Activated T-cell treated with anti-CD3 and anti-CD28 coated beads, Interleukin-2, amount 50 U/mL, for 24 hours (primary cell): Measurements from ENCODE around the gene KIF4A.

Source experiments
- DNase-seq: peaks from one replicate; pipeline ENCODE4 v3.0.0-alpha.2; 2020
- H3K27ac Mint-ChIP-seq: 2 replicates; pipeline ENCODE4 v1.8.0; 2020; ENCODE audit warnings: mild to moderate bottlenecking, mixed read lengths
- H3K27me3 Mint-ChIP-seq: 2 replicates; pipeline ENCODE4 v1.8.0; 2020; ENCODE audit warnings: mixed read lengths
- H3K36me3 Mint-ChIP-seq: 2 replicates; pipeline ENCODE4 v1.8.0; 2020; ENCODE audit warnings: low read depth, mixed read lengths
- H3K4me1 Mint-ChIP-seq: 2 replicates; pipeline ENCODE4 v1.8.0; 2020; ENCODE audit warnings: low read depth, mixed read lengths
- H3K4me3 Mint-ChIP-seq: 2 replicates; pipeline ENCODE4 v1.8.0; 2020; ENCODE audit warnings: mild to moderate bottlenecking, moderate library complexity, mixed read lengths
- H3K9me3 Mint-ChIP-seq: 2 replicates; pipeline ENCODE4 v1.8.0; 2020; ENCODE audit warnings: mixed read lengths

Gene KIF4A

DNA sequence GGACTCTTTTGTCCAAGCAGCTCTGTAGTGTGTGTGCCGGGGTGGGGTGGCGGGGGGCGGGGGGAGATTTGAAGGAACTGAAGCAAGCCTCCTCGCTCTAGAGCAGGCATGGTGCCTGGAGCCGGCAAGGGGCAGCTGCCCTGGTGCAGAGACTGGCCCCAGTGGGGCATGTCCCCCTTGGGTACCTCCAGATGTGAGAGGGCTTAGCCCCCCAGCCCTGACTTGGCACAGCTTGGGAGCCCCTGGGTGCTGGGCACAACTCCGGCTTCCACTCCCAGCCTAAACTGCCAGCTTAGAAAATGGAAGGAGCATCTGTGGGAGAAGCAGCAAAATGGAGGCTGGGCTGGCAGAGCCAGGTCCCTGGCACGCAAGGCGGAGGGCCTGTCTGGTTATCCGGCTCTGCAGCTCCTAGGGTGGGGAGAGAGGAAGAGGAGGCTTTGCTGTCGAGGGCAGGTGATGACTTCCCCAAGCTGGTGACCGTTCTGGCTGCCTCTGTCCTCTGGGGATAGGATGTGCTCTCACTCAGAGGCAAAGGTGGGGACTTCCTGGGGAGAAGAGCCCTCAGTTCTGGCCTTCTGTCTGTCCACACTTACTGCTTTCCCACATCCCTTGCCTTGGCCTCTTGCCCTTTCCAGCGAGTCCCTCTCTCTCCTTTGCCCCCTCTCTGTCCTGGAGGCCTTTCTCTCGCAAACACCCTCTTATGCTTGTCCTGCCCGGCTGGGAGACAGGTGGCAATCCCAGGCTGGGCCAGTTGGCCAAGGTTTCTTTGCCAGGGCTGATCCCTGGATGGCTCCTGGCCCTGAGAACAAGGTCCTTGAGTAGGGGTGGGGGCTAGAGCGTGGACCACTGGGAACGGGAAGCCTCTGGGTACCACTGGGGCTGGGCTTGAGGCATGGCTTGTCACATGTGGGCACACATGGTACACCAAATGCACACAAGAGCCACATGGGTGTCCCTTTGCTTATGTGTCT is 156.8 kb downstream of the KIF4A start:
- no peaks in the 10 kb centered on the region for H3K9me3 Mint-ChIP-seq
- H3K4me3 Mint-ChIP-seq: no peak overlapping the region
- no peak overlapping the region for H3K27ac Mint-ChIP-seq

DNA sequence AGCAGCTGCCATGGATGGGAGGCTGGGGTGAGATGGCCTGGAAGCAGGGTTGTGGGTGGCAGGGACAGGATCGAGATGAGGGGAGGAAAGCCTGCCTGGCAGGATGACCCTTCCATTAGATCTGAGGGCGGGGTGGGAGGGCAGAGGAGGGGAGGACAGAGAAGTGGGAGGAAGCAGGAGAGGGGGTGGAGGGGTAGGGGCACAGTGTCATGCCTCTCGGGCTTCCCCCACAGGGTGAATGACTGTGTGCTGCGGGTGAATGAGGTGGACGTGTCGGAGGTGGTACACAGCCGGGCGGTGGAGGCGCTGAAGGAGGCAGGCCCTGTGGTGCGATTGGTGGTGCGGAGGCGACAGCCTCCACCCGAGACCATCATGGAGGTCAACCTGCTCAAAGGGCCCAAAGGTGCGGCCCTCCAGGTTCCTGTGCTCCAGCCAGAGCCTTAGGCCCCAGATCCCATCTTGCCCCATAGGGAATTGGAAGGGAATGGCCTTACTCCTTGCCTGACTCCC is 159.6 kb downstream of the KIF4A start:
- no peak for DNase-seq
- Mint-ChIP-seq H3K9me3 (no peaks in the 10 kb centered on the region), H3K36me3 (no peaks in the 10 kb centered on the region), H3K4me3 (no peak overlapping the region), H3K27me3 (peaks cover 55% of the 10 kb centered on the region), H3K4me1 (peaks cover 22% of the 10 kb centered on the region), H3K27ac (no peak overlapping the region)

More for the DNA sequence above, 156.8 kb downstream of the KIF4A start:
- Mint-ChIP-seq H3K36me3 (no peaks in the 10 kb centered on the region), H3K4me1 (peaks cover under 1% of the 10 kb centered on the region), H3K27me3 (peaks cover 58% of the 10 kb centered on the region)
- no peak for DNase-seq

GRCh38 chrX:70452143-70452733 is 162.3 kb downstream of the KIF4A start:
- H3K36me3 Mint-ChIP-seq: no peaks in the 10 kb centered on the region
- peaks cover 40% of the 10 kb centered on the region for H3K4me1 Mint-ChIP-seq
- H3K9me3 Mint-ChIP-seq: no peaks in the 10 kb centered on the region
- H3K4me3 Mint-ChIP-seq: peak overlapping the region; percentile 77
- peak; percentile 74 for DNase-seq
- H3K27ac Mint-ChIP-seq: peak overlapping the region; percentile 82
- peaks cover 51% of the 10 kb centered on the region for H3K27me3 Mint-ChIP-seq

- Mint-ChIP-seq H3K4me3 (peak overlapping the region; percentile 77), H3K4me1 (peaks cover 40% of the 10 kb centered on the region), H3K27ac (peak overlapping the region; percentile 62), H3K9me3 (no peaks in the 10 kb centered on the region), H3K36me3 (no peaks in the 10 kb centered on the region), H3K27me3 (peaks cover 49% of the 10 kb centered on the region)
- DNase-seq: no peak
Measured at GRCh38 chrX:70453024-70453618, 163.2 kb downstream of the KIF4A start.

GRCh38 chrX:70454441-70455365 is 164.8 kb downstream of the KIF4A start:
- Mint-ChIP-seq H3K27ac (peak overlapping the region; percentile 93), H3K36me3 (no peaks in the 10 kb centered on the region)

GRCh38 chrX:70455366-70456202 is 165.7 kb downstream of the KIF4A start:
- Mint-ChIP-seq H3K4me1 (peaks cover 40% of the 10 kb centered on the region), H3K36me3 (peaks cover 3% of the 10 kb centered on the region), H3K27me3 (peaks cover 46% of the 10 kb centered on the region), H3K4me3 (peak overlapping the region; percentile 80), H3K9me3 (no peaks in the 10 kb centered on the region), H3K27ac (peak overlapping the region; percentile 93)
- DNase-seq: no peak

More at GRCh38 chrX:70454441-70455365, 164.8 kb downstream of the KIF4A start:
- Mint-ChIP-seq H3K9me3 (no peaks in the 10 kb centered on the region), H3K4me1 (peaks cover 40% of the 10 kb centered on the region), H3K4me3 (peak overlapping the region; percentile 80), H3K27me3 (peaks cover 49% of the 10 kb centered on the region)
- peak; percentile 77 for DNase-seq

- peaks cover 40% of the 10 kb centered on the region for H3K4me1 Mint-ChIP-seq
- no peak for DNase-seq
- H3K27ac Mint-ChIP-seq: peak overlapping the region; percentile 93
- peaks cover 42% of the 10 kb centered on the region for H3K27me3 Mint-ChIP-seq
- H3K4me3 Mint-ChIP-seq: peak overlapping the region; percentile 80
- peaks cover 3% of the 10 kb centered on the region for H3K36me3 Mint-ChIP-seq
- no peaks in the 10 kb centered on the region for H3K9me3 Mint-ChIP-seq
Measured at GRCh38 chrX:70456256-70456655, 166.4 kb downstream of the KIF4A start.

- Mint-ChIP-seq H3K27ac (no peak overlapping the region), H3K4me1 (peaks cover 10% of the 10 kb centered on the region), H3K9me3 (no peaks in the 10 kb centered on the region), H3K4me3 (no peak overlapping the region), H3K36me3 (peaks cover 3% of the 10 kb centered on the region), H3K27me3 (peaks cover 7% of the 10 kb centered on the region)
- DNase-seq: no peak
Measured at GRCh38 chrX:70461026-70461425, 171.1 kb downstream of the KIF4A start.

DNA sequence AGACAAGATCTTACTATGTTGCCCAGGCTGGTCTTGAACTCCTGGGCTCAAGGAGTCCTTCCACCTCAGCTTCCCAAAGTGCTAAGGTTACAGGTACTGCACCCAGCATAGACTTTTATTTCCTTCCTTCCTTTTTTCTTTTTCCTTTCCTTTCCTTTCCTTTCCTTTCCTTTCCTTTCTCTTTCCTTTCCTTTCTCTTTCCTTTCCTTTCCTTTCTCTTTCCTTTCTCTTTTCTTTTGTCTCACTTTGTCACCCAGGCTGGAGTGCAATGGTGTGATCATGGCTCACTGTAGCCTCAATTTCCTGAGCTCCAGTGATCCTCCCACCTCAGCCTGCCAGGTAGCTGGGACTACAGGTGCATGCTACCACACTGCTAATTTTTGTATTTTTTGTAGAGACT is 174.1 kb downstream of the KIF4A start:
- no peaks in the 10 kb centered on the region for H3K27me3 Mint-ChIP-seq
- H3K4me3 Mint-ChIP-seq: no peak overlapping the region
- no peak overlapping the region for H3K27ac Mint-ChIP-seq
- H3K36me3 Mint-ChIP-seq: peaks cover 7% of the 10 kb centered on the region
- no peak for DNase-seq
- no peaks in the 10 kb centered on the region for H3K9me3 Mint-ChIP-seq
- no peaks in the 10 kb centered on the region for H3K4me1 Mint-ChIP-seq

DNA sequence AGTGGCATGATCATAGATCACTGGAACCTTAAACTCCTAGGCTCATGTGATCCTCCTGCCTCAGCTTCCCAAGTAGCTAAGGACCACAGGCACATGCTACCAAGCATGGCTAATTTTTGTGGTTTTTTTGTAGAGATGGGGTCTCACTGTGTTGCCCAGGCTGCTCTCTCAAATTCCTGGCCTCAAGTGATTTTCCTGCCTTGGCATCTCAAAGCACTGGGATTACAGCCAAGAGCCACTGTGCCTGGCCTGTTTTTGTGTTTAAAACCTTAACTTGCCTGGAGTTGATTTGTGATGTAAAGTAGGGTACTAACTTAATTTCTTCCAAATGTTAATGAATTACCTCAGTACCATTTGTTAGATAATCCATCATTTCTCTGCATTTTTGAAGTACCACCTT is 177.1 kb downstream of the KIF4A start:
- Mint-ChIP-seq H3K9me3 (no peaks in the 10 kb centered on the region), H3K36me3 (peaks cover 4% of the 10 kb centered on the region), H3K4me3 (no peak overlapping the region), H3K27ac (no peak overlapping the region), H3K27me3 (peaks cover 13% of the 10 kb centered on the region), H3K4me1 (peaks cover 13% of the 10 kb centered on the region)
- DNase-seq: no peak

GRCh38 chrX:70468709-70469108 is 178.8 kb downstream of the KIF4A start:
- H3K4me1 Mint-ChIP-seq: peaks cover 13% of the 10 kb centered on the region
- H3K9me3 Mint-ChIP-seq: no peaks in the 10 kb centered on the region
- no peak overlapping the region for H3K27ac Mint-ChIP-seq
- no peak for DNase-seq
- H3K36me3 Mint-ChIP-seq: peaks cover 4% of the 10 kb centered on the region
- no peak overlapping the region for H3K4me3 Mint-ChIP-seq
- H3K27me3 Mint-ChIP-seq: peaks cover 20% of the 10 kb centered on the region
